PC-9 (cell line): ENCODE results near the gene PARP2.

ENCODE experiments used
- CTCF ChIP-seq: fragments of 200-600 bp; sonication (generic); conservative IDR thresholded peaks from 2 replicates; pipeline ENCODE4 v1.6.1; 2017; ENCODE audit warnings: mixed run types, antibody characterized with exemption, mild to moderate bottlenecking, moderate library complexity
- EZH2 ChIP-seq: fragments of 200-600 bp; sonication (generic); IDR thresholded peaks from 2 replicates; pipeline ENCODE4 v1.8.0; 2017; ENCODE audit warnings: antibody characterized with exemption, low read depth

- no peak for TF ChIP-seq CTCF
- TF ChIP-seq EZH2 = no peak
Measured at GRCh38 chr14:20383636-20384035, 40.2 kb downstream of the PARP2 start.
